HepG2 (cell line): ENCODE measurements around the gene LOX.

Source experiments
- POLR2AphosphoS2 ChIP-seq: IDR thresholded peaks from 2 replicates; pipeline ENCODE4 v1.6.1; 2011; ENCODE audit warnings: low read depth, low read length, improper control_type of control experiment
- SRF ChIP-seq: IDR thresholded peaks from 2 replicates; pipeline ENCODE4 v1.6.1; 2011; ENCODE audit warnings: mild to moderate bottlenecking, low read depth, low read length, moderate library complexity
- SRSF1 ChIP-seq: fragments of 200-400 bp; formaldehyde crosslinking; optimal IDR thresholded peaks from 2 replicates; pipeline ENCODE3; 2017; ENCODE audit warnings: mild to moderate bottlenecking, low read depth, low read length, moderate library complexity
- TEAD2 ChIP-seq: sonication (generic); formaldehyde crosslinking; IDR thresholded peaks from 2 replicates; pipeline ENCODE4 v1.9.0; 2021; ENCODE audit warnings: missing genetic modification reagents
- TF ChIP-seq, protein P1 (sequence below): sonication (generic); formaldehyde crosslinking; IDR thresholded peaks from 2 replicates; pipeline ENCODE4 v1.8.1; 2023; ENCODE audit warnings: missing genetic modification reagents, inconsistent platforms, borderline replicate concordance
- TF ChIP-seq, protein P2 (sequence below): sonication (generic); formaldehyde crosslinking; IDR thresholded peaks from 2 replicates; pipeline ENCODE4 v1.5.0; 2020; ENCODE audit warnings: mild to moderate bottlenecking, missing genetic modification reagents, moderate library complexity

DNA sequence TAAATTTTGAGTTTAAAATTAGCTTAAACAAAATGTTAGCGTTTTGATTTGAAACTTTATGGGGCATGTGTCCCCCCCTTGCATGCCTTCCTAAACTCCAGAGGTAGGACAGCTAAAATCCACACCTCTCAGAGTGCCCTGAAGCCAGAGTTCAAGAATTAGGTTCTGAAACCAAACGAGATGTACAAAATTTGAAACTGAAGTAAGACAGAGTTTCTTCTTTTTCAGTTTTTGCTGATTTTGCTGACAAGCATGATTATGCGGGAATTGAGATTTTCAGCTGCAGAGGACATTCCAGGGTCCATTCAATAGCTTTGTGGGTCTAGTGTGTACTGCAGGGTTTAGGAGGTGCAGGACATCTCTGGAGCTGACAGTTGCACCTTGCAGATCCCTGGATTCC, 17.1 kb upstream of the LOX start:
- no peak for TF ChIP-seq POLR2AphosphoS2
- no peak for TF ChIP-seq TEAD2 (CRISPR knock-in tag)
- TF ChIP-seq, protein P1, sequence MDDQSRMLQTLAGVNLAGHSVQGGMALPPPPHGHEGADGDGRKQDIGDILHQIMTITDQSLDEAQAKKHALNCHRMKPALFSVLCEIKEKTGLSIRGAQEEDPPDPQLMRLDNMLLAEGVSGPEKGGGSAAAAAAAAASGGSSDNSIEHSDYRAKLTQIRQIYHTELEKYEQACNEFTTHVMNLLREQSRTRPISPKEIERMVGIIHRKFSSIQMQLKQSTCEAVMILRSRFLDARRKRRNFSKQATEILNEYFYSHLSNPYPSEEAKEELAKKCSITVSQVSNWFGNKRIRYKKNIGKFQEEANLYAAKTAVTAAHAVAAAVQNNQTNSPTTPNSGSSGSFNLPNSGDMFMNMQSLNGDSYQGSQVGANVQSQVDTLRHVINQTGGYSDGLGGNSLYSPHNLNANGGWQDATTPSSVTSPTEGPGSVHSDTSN (CRISPR knock-in tag) = no peak
- TF ChIP-seq SRSF1 = no peak
- no peak for TF ChIP-seq SRF
- TF ChIP-seq, protein P2, sequence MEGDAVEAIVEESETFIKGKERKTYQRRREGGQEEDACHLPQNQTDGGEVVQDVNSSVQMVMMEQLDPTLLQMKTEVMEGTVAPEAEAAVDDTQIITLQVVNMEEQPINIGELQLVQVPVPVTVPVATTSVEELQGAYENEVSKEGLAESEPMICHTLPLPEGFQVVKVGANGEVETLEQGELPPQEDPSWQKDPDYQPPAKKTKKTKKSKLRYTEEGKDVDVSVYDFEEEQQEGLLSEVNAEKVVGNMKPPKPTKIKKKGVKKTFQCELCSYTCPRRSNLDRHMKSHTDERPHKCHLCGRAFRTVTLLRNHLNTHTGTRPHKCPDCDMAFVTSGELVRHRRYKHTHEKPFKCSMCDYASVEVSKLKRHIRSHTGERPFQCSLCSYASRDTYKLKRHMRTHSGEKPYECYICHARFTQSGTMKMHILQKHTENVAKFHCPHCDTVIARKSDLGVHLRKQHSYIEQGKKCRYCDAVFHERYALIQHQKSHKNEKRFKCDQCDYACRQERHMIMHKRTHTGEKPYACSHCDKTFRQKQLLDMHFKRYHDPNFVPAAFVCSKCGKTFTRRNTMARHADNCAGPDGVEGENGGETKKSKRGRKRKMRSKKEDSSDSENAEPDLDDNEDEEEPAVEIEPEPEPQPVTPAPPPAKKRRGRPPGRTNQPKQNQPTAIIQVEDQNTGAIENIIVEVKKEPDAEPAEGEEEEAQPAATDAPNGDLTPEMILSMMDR (CRISPR knock-in tag) = no peak
